HG02870 (cell line): ENCODE measurements around the gene DHODH.

Experiments
- ATAC-seq: cut with Tn5 transposase; IDR thresholded peaks from one replicate; pipeline ENCODE4 v1.9.1; 2021; ENCODE audit warnings: mild to moderate bottlenecking, moderate library complexity; ENCODE audit not compliant: unreplicated experiment

Gene DHODH

GRCh38 chr16:72013389-72013788, 4.8 kb downstream of the DHODH start:
- no peak for ATAC-seq

- no peak for ATAC-seq
These were observed 5.5 kb downstream of the DHODH start for GRCh38 chr16:72013888-72014581.

GRCh38 chr16:72014675-72015074, 6.1 kb downstream of the DHODH start:
- no peak for ATAC-seq

GRCh38 chr16:72015124-72015523, 6.6 kb downstream of the DHODH start:
- ATAC-seq, result no peak

- no peak for ATAC-seq
These were observed 9.9 kb downstream of the DHODH start for GRCh38 chr16:72018470-72018869.

- no peak for ATAC-seq
These were observed 12.5 kb downstream of the DHODH start for GRCh38 chr16:72021043-72021442.

- ATAC-seq, result no peak
These were observed 13.6 kb downstream of the DHODH start for GRCh38 chr16:72022127-72022526.

GRCh38 chr16:72023962-72024361, 15.4 kb downstream of the DHODH start:
- no peak for ATAC-seq

GRCh38 chr16:72024862-72025382, 16.4 kb downstream of the DHODH start:
- no peak for ATAC-seq

- ATAC-seq, result no peak
These were observed 17.0 kb downstream of the DHODH start for GRCh38 chr16:72025404-72026114.

- no peak for ATAC-seq
These were observed 19.3 kb downstream of the DHODH start for GRCh38 chr16:72027669-72028378.

GRCh38 chr16:72029567-72030271, 21.2 kb downstream of the DHODH start:
- ATAC-seq, result no peak

GRCh38 chr16:72033437-72033836, 24.9 kb downstream of the DHODH start:
- ATAC-seq, result no peak

GRCh38 chr16:72036098-72036497, 27.6 kb downstream of the DHODH start:
- ATAC-seq, result no peak

- ATAC-seq, result no peak
These were observed 33.7 kb downstream of the DHODH start for GRCh38 chr16:72042157-72042660.

GRCh38 chr16:72043058-72043457, 34.5 kb downstream of the DHODH start:
- no peak for ATAC-seq

- ATAC-seq, result no peak
These were observed 35.0 kb downstream of the DHODH start for GRCh38 chr16:72043539-72043938.

- no peak for ATAC-seq
These were observed 35.8 kb downstream of the DHODH start for GRCh38 chr16:72044296-72044695.

- ATAC-seq, result no peak
These were observed 36.3 kb downstream of the DHODH start for GRCh38 chr16:72044825-72045359.

- ATAC-seq, result no peak
These were observed 40.6 kb downstream of the DHODH start for GRCh38 chr16:72049110-72049509.
